ENCODE measurements around the gene DOCK6. TPM values are rescaled to one million over a fixed set of nuclear protein-coding genes. Genes with fewer than 3 reads are reported as not detected.
A peak's percentile ranks its signal among the peaks of the same experiment; 100 is the strongest.
"Not testable (repeated sequence)": the region's sequence is repeated elsewhere in the genome, so short reads cannot be mapped to it uniquely, and the experiment has no call there.

Gene DOCK6
- total RNA-seq, 2 experiments from 2014 or later = 24.1 to 74.6 TPM

DNA sequence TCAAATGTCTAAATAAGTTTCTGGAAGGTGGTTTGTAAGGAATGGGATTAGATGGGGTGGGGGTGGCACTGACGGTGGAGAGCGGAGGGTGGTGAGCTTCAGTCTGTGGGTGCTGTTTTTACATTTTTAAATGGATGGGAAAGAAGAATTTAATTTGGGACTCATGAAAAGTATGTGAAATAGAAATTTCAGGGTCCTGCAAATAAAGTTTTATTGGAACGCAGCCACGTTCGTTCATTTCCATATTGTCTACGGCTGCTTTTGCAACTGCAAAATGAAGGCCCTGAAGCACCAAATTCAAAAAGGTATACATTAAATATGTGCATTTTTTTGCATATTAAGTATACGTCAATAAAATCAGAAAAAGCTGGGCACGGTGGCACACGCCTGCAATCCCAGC is 74.9 kb downstream of the DOCK6 start:
- CTCF ChIA-PET (ENCODE audit: unreplicated experiment) = no interaction called here

DNA sequence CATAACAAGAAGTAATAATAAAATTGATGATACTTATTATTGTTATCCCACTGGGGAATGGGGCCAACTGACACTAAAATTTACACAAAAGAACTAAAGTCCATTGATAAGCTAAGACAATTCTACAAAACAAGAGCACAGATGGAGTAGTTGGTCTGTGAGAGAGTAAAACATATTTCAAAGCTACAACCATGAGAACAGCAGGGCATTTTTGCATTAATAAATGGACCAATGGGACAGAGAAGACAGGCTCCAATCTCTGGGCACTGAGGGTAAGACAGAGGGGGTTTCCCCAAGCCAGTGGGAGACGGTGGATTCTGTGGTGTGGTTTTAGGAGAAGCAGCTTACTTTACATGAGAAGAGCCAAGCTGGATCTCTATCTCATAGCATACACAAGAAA is 79.3 kb downstream of the DOCK6 start:
- Histone ChIP-seq H3K36me3 (ENCODE audit: insufficient read depth, low read length) (peaks cover 70% of the 10 kb centered on the region), H4K20me1 (ENCODE audit: insufficient read depth, low read length) (no peaks in the 10 kb centered on the region), H3K79me2 (ENCODE audit: insufficient read depth, low read depth, low read length) (peaks cover 33% of the 10 kb centered on the region; the same call in 1 of the 2 replicates), H3K4me2 (ENCODE audit: low read length) (no peak overlapping the region), H2AFZ (ENCODE audit: low read length) (no peak overlapping the region), H3K4me3 (ENCODE audit: low read depth, low read length, poor library complexity, severe bottlenecking) (no peak overlapping the region), H3K9me2 (ENCODE audit: insufficient read depth, low read length) (no peaks in the 10 kb centered on the region), H3K4me1 (ENCODE audit: insufficient read depth, low read length, poor library complexity, severe bottlenecking) (peaks cover 59% of the 10 kb centered on the region), H3K27ac (ENCODE audit: low read depth, low read length, poor library complexity, severe bottlenecking) (no peak overlapping the region), H3K9me3 (ENCODE audit: low read length) (no peaks in the 10 kb centered on the region; the same call in 1 of the 2 replicates)
- ChIA-PET CTCF (ENCODE audit: unreplicated experiment) (no interaction called here), POLR2A (interaction anchor here (1.0 kb wide), 1 partner anchor 10 kb away, joined by 3 read pairs; no protein-coding TSS in a partner anchor)
- intact Hi-C loops (cut with micrococcal nuclease; ENCODE audit: unreplicated experiment) = no loop called here
- TF ChIP-seq, protein P1, sequence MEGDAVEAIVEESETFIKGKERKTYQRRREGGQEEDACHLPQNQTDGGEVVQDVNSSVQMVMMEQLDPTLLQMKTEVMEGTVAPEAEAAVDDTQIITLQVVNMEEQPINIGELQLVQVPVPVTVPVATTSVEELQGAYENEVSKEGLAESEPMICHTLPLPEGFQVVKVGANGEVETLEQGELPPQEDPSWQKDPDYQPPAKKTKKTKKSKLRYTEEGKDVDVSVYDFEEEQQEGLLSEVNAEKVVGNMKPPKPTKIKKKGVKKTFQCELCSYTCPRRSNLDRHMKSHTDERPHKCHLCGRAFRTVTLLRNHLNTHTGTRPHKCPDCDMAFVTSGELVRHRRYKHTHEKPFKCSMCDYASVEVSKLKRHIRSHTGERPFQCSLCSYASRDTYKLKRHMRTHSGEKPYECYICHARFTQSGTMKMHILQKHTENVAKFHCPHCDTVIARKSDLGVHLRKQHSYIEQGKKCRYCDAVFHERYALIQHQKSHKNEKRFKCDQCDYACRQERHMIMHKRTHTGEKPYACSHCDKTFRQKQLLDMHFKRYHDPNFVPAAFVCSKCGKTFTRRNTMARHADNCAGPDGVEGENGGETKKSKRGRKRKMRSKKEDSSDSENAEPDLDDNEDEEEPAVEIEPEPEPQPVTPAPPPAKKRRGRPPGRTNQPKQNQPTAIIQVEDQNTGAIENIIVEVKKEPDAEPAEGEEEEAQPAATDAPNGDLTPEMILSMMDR (conservative IDR thresholded peaks at IDR 0.05; ENCODE audit: low read length) = no peak
- TF ChIP-seq EZH2phosphoT487 (IDR thresholded peaks at IDR 0.05; ENCODE audit: borderline replicate concordance, low read depth, low read length) = no peak
- no peak for DNase-seq (ENCODE audit: low spot score)
- no TSS peak for BruUV-seq (replicated peaks)

More for the DNA sequence above, 74.9 kb downstream of the DOCK6 start:
- intact Hi-C loops (cut with micrococcal nuclease; ENCODE audit: unreplicated experiment) = no loop called here
- TF ChIP-seq EZH2phosphoT487 (IDR thresholded peaks at IDR 0.05; ENCODE audit: borderline replicate concordance, low read depth, low read length) = no peak
- TF ChIP-seq, protein P1 (conservative IDR thresholded peaks at IDR 0.05; ENCODE audit: low read length) = no peak
- Histone ChIP-seq H2AFZ (ENCODE audit: low read length) (no peak overlapping the region), H3K4me2 (ENCODE audit: low read length) (peak overlapping the region; percentile 41; the same call in 1 of the 2 replicates), H3K4me3 (ENCODE audit: low read depth, low read length, poor library complexity, severe bottlenecking) (no peak overlapping the region), H3K36me3 (ENCODE audit: insufficient read depth, low read length) (peaks cover 85% of the 10 kb centered on the region), H3K79me2 (ENCODE audit: insufficient read depth, low read depth, low read length) (peaks cover 37% of the 10 kb centered on the region), H3K27ac (ENCODE audit: low read depth, low read length, poor library complexity, severe bottlenecking) (peak overlapping the region; percentile 41), H3K4me1 (ENCODE audit: insufficient read depth, low read length, poor library complexity, severe bottlenecking) (peaks cover 73% of the 10 kb centered on the region), H3K9me3 (ENCODE audit: low read length) (no peaks in the 10 kb centered on the region; the same call in 1 of the 2 replicates), H4K20me1 (ENCODE audit: insufficient read depth, low read length) (no peaks in the 10 kb centered on the region), H3K9me2 (ENCODE audit: insufficient read depth, low read length) (no peaks in the 10 kb centered on the region)
- POLR2A ChIA-PET = no interaction called here
- no peak for DNase-seq (ENCODE audit: low spot score)
- TSS peak; percentile 36 for BruUV-seq (replicated peaks)

DNA sequence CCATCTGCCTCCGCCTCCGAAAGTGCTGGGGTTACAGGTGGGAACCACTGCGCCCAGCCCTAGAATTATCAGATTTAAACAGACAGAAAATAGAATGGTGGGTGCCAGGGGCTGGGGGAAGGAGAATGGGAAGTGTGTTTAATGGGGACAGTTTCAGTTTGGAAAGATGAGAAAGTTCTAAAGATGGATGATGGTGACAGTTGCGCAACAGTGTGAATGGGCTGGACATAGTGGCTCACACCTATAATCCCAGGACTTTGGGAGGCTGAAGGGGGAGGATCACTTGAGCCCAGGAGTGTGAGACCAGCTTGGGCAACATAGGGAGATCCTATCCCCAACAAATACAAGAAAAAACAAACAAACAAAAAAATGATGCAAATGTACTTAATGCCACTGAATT is 80.8 kb downstream of the DOCK6 start:
- H3K36me3 ChIP-seq (ENCODE audit: insufficient read depth, low read length) = peaks cover 70% of the 10 kb centered on the region
- no TSS peak for BruUV-seq (replicated peaks)
- H3K79me2 ChIP-seq (ENCODE audit: insufficient read depth, low read depth, low read length) = peaks cover 25% of the 10 kb centered on the region; the same call in 1 of the 2 replicates
- no peaks in the 10 kb centered on the region; the same call in 1 of the 2 replicates for H3K9me3 ChIP-seq (ENCODE audit: low read length)
- H3K4me2 ChIP-seq (ENCODE audit: low read length) = no peak overlapping the region
- no peak overlapping the region for H3K27ac ChIP-seq (ENCODE audit: low read depth, low read length, poor library complexity, severe bottlenecking)
- no peak overlapping the region for H2AFZ ChIP-seq (ENCODE audit: low read length)
- no peak overlapping the region for H3K4me3 ChIP-seq (ENCODE audit: low read depth, low read length, poor library complexity, severe bottlenecking)
- H3K9me2 ChIP-seq (ENCODE audit: insufficient read depth, low read length) = no peaks in the 10 kb centered on the region
- CTCF ChIA-PET (ENCODE audit: unreplicated experiment) = no interaction called here
- DNase-seq (ENCODE audit: low spot score) = no peak
- intact Hi-C loops (cut with micrococcal nuclease; ENCODE audit: unreplicated experiment) = no loop called here
- no peaks in the 10 kb centered on the region for H4K20me1 ChIP-seq (ENCODE audit: insufficient read depth, low read length)
- no peak for TF ChIP-seq EZH2phosphoT487 (IDR thresholded peaks at IDR 0.05; ENCODE audit: borderline replicate concordance, low read depth, low read length)
- TF ChIP-seq, protein P1 (conservative IDR thresholded peaks at IDR 0.05; ENCODE audit: low read length) = no peak
- POLR2A ChIA-PET = no interaction called here
- peaks cover 44% of the 10 kb centered on the region for H3K4me1 ChIP-seq (ENCODE audit: insufficient read depth, low read length, poor library complexity, severe bottlenecking)

DNA sequence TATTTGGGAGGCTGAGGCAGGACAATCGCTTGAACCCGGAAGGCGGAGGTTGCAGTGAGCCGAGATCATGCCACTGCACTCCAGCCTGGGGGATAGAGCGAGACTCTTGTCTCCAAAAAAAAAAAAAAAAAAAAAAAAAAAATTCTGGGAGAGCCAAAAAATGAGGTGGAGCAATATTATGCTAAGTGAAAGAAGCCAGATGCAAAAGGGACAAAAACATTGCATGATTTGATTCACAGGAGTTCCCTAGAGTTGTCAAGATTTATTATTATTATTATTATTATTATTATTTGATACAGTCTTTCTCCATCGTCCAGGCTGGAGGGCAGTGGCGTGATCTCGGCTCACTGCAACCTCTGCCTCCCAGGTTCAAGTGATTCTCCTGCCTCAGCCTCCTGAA is 81.3 kb downstream of the DOCK6 start:
- Histone ChIP-seq H3K4me2 (ENCODE audit: low read length) (peak overlapping the region; percentile 51; the same call in 1 of the 2 replicates), H3K36me3 (ENCODE audit: insufficient read depth, low read length) (peaks cover 73% of the 10 kb centered on the region), H3K79me2 (ENCODE audit: insufficient read depth, low read depth, low read length) (peaks cover 25% of the 10 kb centered on the region; the same call in 1 of the 2 replicates), H3K4me1 (ENCODE audit: insufficient read depth, low read length, poor library complexity, severe bottlenecking) (peaks cover 39% of the 10 kb centered on the region)
- POLR2A ChIA-PET = interaction anchor here (1.5 kb wide), 1 partner anchor 9 kb away, joined by 5 read pairs; no protein-coding TSS in a partner anchor
- H2AFZ ChIP-seq (ENCODE audit: low read length); H3K27ac ChIP-seq (ENCODE audit: low read depth, low read length, poor library complexity, severe bottlenecking); intact Hi-C loops (cut with micrococcal nuclease; ENCODE audit: unreplicated experiment); CTCF ChIA-PET (ENCODE audit: unreplicated experiment); DNase-seq (ENCODE audit: low spot score); H3K9me2 ChIP-seq (ENCODE audit: insufficient read depth, low read length); H3K4me3 ChIP-seq (ENCODE audit: low read depth, low read length, poor library complexity, severe bottlenecking); H4K20me1 ChIP-seq (ENCODE audit: insufficient read depth, low read length); BruUV-seq (replicated peaks); H3K9me3 ChIP-seq (ENCODE audit: low read length): not testable (repeated sequence)
